Renal cortical epithelial cell (primary cell): ENCODE results near the gene ATOH7. TPM values are rescaled to one million over a fixed set of nuclear protein-coding genes. Genes with fewer than 3 reads are reported as not detected.
A peak's percentile ranks its signal among the peaks of the same experiment; 100 is the strongest.
"Not testable (repeated sequence)": the region's sequence is repeated elsewhere in the genome, so short reads cannot be mapped to it uniquely, and the experiment has no call there.

Source experiments
- DNase-seq: peaks from one replicate; pipeline ENCODE4 v3.0.0-alpha.2; 2011; ENCODE audit warnings: low read depth
- total RNA-seq: library from RNA; depleted of rRNA; stranded (reverse); fragments of >200 nt; gene quantifications from 2 replicates; pipeline ENCODE4 v1.2.3, GENCODE V29; 2014

The ATOH7 gene
- total RNA-seq = 0.05 TPM in 1 of 2 replicates, not detected in the other

GRCh38 chr10:68231817-68232251, at the start of gene ATOH7:
Gene ATOH7, minus strand, starts transcription at chr10:68232113. Its CDS starts 436 bp downstream, at chr10:68231677.
- no peak for DNase-seq

GRCh38 chr10:68280758-68281157, 48.8 kb upstream of the ATOH7 start:
- no peak for DNase-seq

GRCh38 chr10:68278906-68279753, 47.2 kb upstream of the ATOH7 start:
- not testable (repeated sequence) for DNase-seq

GRCh38 chr10:68277814-68278213, 45.9 kb upstream of the ATOH7 start:
- DNase-seq = not testable (repeated sequence)

GRCh38 chr10:68276224-68276623, 44.3 kb upstream of the ATOH7 start:
- no peak for DNase-seq

GRCh38 chr10:68275600-68276126, 43.8 kb upstream of the ATOH7 start:
- no peak for DNase-seq

- DNase-seq = no peak
Measured at GRCh38 chr10:68272833-68273232, 40.9 kb upstream of the ATOH7 start.

GRCh38 chr10:68271196-68271882, 39.4 kb upstream of the ATOH7 start:
- DNase-seq = peak; percentile 41

GRCh38 chr10:68269562-68270290, 37.8 kb upstream of the ATOH7 start:
- DNase-seq = no peak

GRCh38 chr10:68261132-68261856, 29.4 kb upstream of the ATOH7 start:
- peak; percentile 77 for DNase-seq

- no peak for DNase-seq
Measured at GRCh38 chr10:68253346-68253745, 21.4 kb upstream of the ATOH7 start.

- no peak for DNase-seq
Measured at GRCh38 chr10:68251625-68252495, 19.9 kb upstream of the ATOH7 start.

- DNase-seq = no peak
Measured at GRCh38 chr10:68251151-68251550, 19.2 kb upstream of the ATOH7 start.

GRCh38 chr10:68249297-68249696, 17.4 kb upstream of the ATOH7 start:
- no peak for DNase-seq

GRCh38 chr10:68247931-68248330, 16.0 kb upstream of the ATOH7 start:
- no peak for DNase-seq

GRCh38 chr10:68246397-68246796, 14.5 kb upstream of the ATOH7 start:
- not testable (repeated sequence) for DNase-seq

GRCh38 chr10:68242051-68242450, 10.1 kb upstream of the ATOH7 start:
- DNase-seq = no peak

- peak; percentile 55 for DNase-seq
Measured at GRCh38 chr10:68239596-68240150, 7.8 kb upstream of the ATOH7 start.

- DNase-seq = no peak
Measured at GRCh38 chr10:68239069-68239468, 7.2 kb upstream of the ATOH7 start.

GRCh38 chr10:68238371-68238770, 6.5 kb upstream of the ATOH7 start:
- no peak for DNase-seq
